HepG2 (cell line): Measurements from ENCODE around the gene ANO2. TPM values are rescaled to one million over a fixed set of nuclear protein-coding genes. Genes with fewer than 3 reads are reported as not detected.

ENCODE experiments used
- ATAC-seq: fragments of 200-7000 bp; cut with Tn5 transposase; 3 replicates; pipeline ENCODE4 v1.9.1; 2020; ENCODE audit warnings: mild to moderate bottlenecking, moderate library complexity
- BruUV-seq: library from RNA; stranded (reverse); fragments of 400-500 nt; replicated peaks from 2 replicates; lab custom pipeline; 2021; lab: Mats Ljungman, UMichigan
- CTCF ChIA-PET: fragments of 300-600 bp; formaldehyde crosslinking; extraction: SDS; loops from one replicate; lab custom pipeline; 2021; ENCODE audit warnings: low total read pairs, inconsistent platforms, low intra/inter-chr PET ratio; lab: Yijun Ruan, JAX
- POLR2A ChIA-PET: fragments of 350-600 bp; sonication (Branson Sonifier 250); formaldehyde crosslinking; loops from one replicate; lab custom pipeline; 2020; ENCODE audit warnings: antibody characterized with exemption, inconsistent platforms; lab: Yijun Ruan, JAX
- DNase-seq: peaks from one replicate; pipeline ENCODE4 v3.0.0-alpha.2; 2015; ENCODE audit warnings: low spot score
- FAIRE-seq: peaks from 3 replicates; lab custom pipeline; 2011; peaks lifted over from hg19 to GRCh38; lab: Jason Lieb, UNC
- H2AFZ ChIP-seq: one replicate; pipeline ENCODE4 v1.6.1; 2011; ENCODE audit warnings: low read length, inconsistent platforms
- H3K27ac ChIP-seq: fragments of 300-600 bp; 3 replicates; pipeline ENCODE4 v1.8.0; 2011; ENCODE audit warnings: mixed run types, mild to moderate bottlenecking, mixed read lengths, low read length, inconsistent platforms; ENCODE audit not compliant: insufficient read depth; ENCODE audit errors: extremely low read length
- H3K27me3 ChIP-seq, 2 experiments: fragments of 200-600 bp in 1 of 2; 2 replicates in 1 of 2; 3 replicates in 1 of 2; pipeline versions ENCODE4 v1.6.0 to v1.8.0; 2011; ENCODE audit warnings: low read length in 2 of 2, mild to moderate bottlenecking in 2 of 2, moderate library complexity in 2 of 2, inconsistent platforms in 1 of 2; ENCODE audit not compliant: insufficient read depth in 2 of 2, control insufficient read depth in 1 of 2
- H3K36me3 ChIP-seq, 2 experiments: fragments of 200-600 bp in 1 of 2; replicated peaks in 1 of 2; 2 replicates in 1 of 2; 3 replicates in 1 of 2; pipeline versions ENCODE4 v1.5.1 to v1.8.0; 2011; ENCODE audit warnings: low read length in 2 of 2, inconsistent platforms in 1 of 2; ENCODE audit not compliant: insufficient read depth in 2 of 2, control insufficient read depth in 1 of 2
- H3K4me1 ChIP-seq: 2 replicates; pipeline ENCODE4 v1.5.1; 2012; ENCODE audit warnings: low read length, inconsistent platforms; ENCODE audit not compliant: insufficient read depth
- H3K4me2 ChIP-seq: 2 replicates; pipeline ENCODE4 v1.6.0; 2011; ENCODE audit warnings: low read depth, low read length, inconsistent platforms
- H3K4me3 ChIP-seq, 3 experiments: fragments of 200-600 bp in 1 of 3; sonication (generic), shearing (Covaris generic) in 1 of 3; replicated peaks in 1 of 3; 2 replicates each; pipeline ENCODE4 v1.5.1; 2011 to 2016; ENCODE audit warnings: low read length in 3 of 3, inconsistent platforms in 2 of 3, low read depth in 2 of 3, mild to moderate bottlenecking in 2 of 3, control low read depth in 1 of 3, mixed read lengths in 1 of 3; ENCODE audit not compliant: insufficient read depth in 1 of 3
- H3K79me2 ChIP-seq: one replicate; pipeline ENCODE4 v1.6.1; 2011; ENCODE audit warnings: low read length, inconsistent platforms; ENCODE audit not compliant: insufficient read depth
- H3K9ac ChIP-seq: 2 replicates; pipeline ENCODE4 v1.6.0; 2011; ENCODE audit warnings: mild to moderate bottlenecking, low read depth, low read length, inconsistent platforms; ENCODE audit not compliant: insufficient read depth
- H3K9me3 ChIP-seq: 2 replicates; pipeline ENCODE4 v1.5.1; 2012; ENCODE audit warnings: mild to moderate bottlenecking, low read length
- H4K20me1 ChIP-seq: 2 replicates; pipeline ENCODE4 v1.6.0; 2011; ENCODE audit warnings: inconsistent platforms, mild to moderate bottlenecking, low read length, moderate library complexity; ENCODE audit not compliant: insufficient read depth
- CAMTA2 ChIP-seq: sonication (generic); formaldehyde crosslinking; IDR thresholded peaks from 2 replicates; pipeline ENCODE4 v1.4.0; 2020; ENCODE audit warnings: mild to moderate bottlenecking, missing genetic modification reagents, borderline replicate concordance
- FOSL2 ChIP-seq: sonication (generic); formaldehyde crosslinking; IDR thresholded peaks from 2 replicates; pipeline ENCODE4 v1.4.0; 2020; ENCODE audit warnings: missing genetic modification reagents
- IRF2 ChIP-seq: IDR thresholded peaks from 2 replicates; pipeline ENCODE4 v1.6.1; 2018; ENCODE audit warnings: missing genetic modification reagents, missing compliant biosample characterization
- KLF6 ChIP-seq: IDR thresholded peaks from 2 replicates; pipeline ENCODE4 v1.8.0; 2016; ENCODE audit warnings: missing biosample characterization, missing genetic modification reagents
- POLR2G ChIP-seq: fragments of 200-400 bp; formaldehyde crosslinking; IDR thresholded peaks from 2 replicates; pipeline ENCODE4 v1.6.1; 2018; ENCODE audit warnings: mild to moderate bottlenecking, low read depth, low read length, moderate library complexity
- PTBP1 ChIP-seq: fragments of 200-400 bp; formaldehyde crosslinking; IDR thresholded peaks from 2 replicates; pipeline ENCODE4 v1.6.1; 2018; ENCODE audit warnings: low read length, low read depth; ENCODE audit not compliant: poor library complexity, severe bottlenecking
- REXO4 ChIP-seq: sonication (generic); formaldehyde crosslinking; IDR thresholded peaks from 2 replicates; pipeline ENCODE4 v1.8.0; 2022; ENCODE audit warnings: missing genetic modification reagents, mild to moderate bottlenecking, borderline replicate concordance
- RNF2 ChIP-seq: fragments of 450-650 bp; conservative IDR thresholded peaks from 2 replicates; pipeline ENCODE4 v1.6.1; 2016; ENCODE audit warnings: low read depth
- SNAPC2 ChIP-seq: sonication (generic); formaldehyde crosslinking; IDR thresholded peaks from 2 replicates; pipeline ENCODE4 v1.8.1; 2022; ENCODE audit warnings: mild to moderate bottlenecking, missing genetic modification reagents
- TSC22D2 ChIP-seq: sonication (generic); formaldehyde crosslinking; IDR thresholded peaks from 2 replicates; pipeline ENCODE4 v1.5.1; 2020; ENCODE audit warnings: missing genetic modification reagents, mild to moderate bottlenecking, borderline replicate concordance
- ZFYVE20 ChIP-seq: sonication (generic); formaldehyde crosslinking; IDR thresholded peaks from 2 replicates; pipeline ENCODE4 v1.8.0; 2023; ENCODE audit warnings: low read depth, mild to moderate bottlenecking, moderate library complexity, missing genetic modification reagents, borderline replicate concordance
- ZNF503 ChIP-seq: sonication (generic); formaldehyde crosslinking; IDR thresholded peaks from 2 replicates; pipeline ENCODE4 v1.4.0; 2020; ENCODE audit warnings: missing genetic modification reagents
- ZNF543 ChIP-seq: sonication (generic); formaldehyde crosslinking; IDR thresholded peaks from 2 replicates; pipeline ENCODE4 v1.4.0; 2020; ENCODE audit warnings: mild to moderate bottlenecking, missing genetic modification reagents
- ZNF546 ChIP-seq: sonication (generic); formaldehyde crosslinking; conservative IDR thresholded peaks from 2 replicates; pipeline ENCODE4 v1.8.1; 2023; ENCODE audit warnings: mild to moderate bottlenecking, missing genetic modification reagents
- ZNF564 ChIP-seq: sonication (generic); formaldehyde crosslinking; IDR thresholded peaks from 2 replicates; pipeline ENCODE4 v1.8.1; 2023; ENCODE audit warnings: mild to moderate bottlenecking, missing genetic modification reagents
- ZNF674 ChIP-seq: sonication (generic); formaldehyde crosslinking; IDR thresholded peaks from 2 replicates; pipeline ENCODE4 v1.5.0; 2020; ENCODE audit warnings: low read depth, mild to moderate bottlenecking, missing genetic modification reagents
- ZNF878 ChIP-seq: sonication (generic); formaldehyde crosslinking; IDR thresholded peaks from 2 replicates; pipeline ENCODE4 v1.8.1; 2023; ENCODE audit warnings: mild to moderate bottlenecking, missing genetic modification reagents, moderate library complexity
- WGBS: methylation state at CpG from one replicate; pipeline ENCODE4 v1.1.6; 2017; ENCODE audit warnings: low lambda C conversion rate; 5-methylcytosine and 5-hydroxymethylcytosine counted together
- in situ Hi-C: cut with HindIII; loops from 2 replicates; pipeline ENCODE4 v1.10.0; 2017; ENCODE audit warnings: low pct_unique_long_range_greater_than_20kb; ENCODE audit not compliant: extremely low pct_ligation_motif_present
- intact Hi-C: fragments of 100-400 bp; cut with micrococcal nuclease; formaldehyde crosslinking; loops from one replicate; pipeline ENCODE4 v1.10.0; 2022; ENCODE audit not compliant: unreplicated experiment
- polyA plus RNA-seq, 8 experiments: library from polyadenylated mRNA; depleted of rRNA in 3 of 8; stranded (reverse) in 7 of 8; unstranded in 1 of 8; fragments of >200 nt; fragmentation: Illumina TruSeq in 4 of 8; extraction: Trizol in 4 of 8; gene quantifications; 2 replicates each; pipeline versions ENCODE4 v1.2.1 to v1.2.3, GENCODE V29; 2011 to 2016; ENCODE audit warnings: low read depth in 4 of 8, missing spikeins in 1 of 8, mixed read lengths in 1 of 8; ENCODE audit not compliant: insufficient read depth in 1 of 8
- total RNA-seq, 5 experiments: library from RNA; depleted of rRNA; stranded (reverse); fragments of >200 nt; fragmentation: Illumina TruSeq; extraction: Trizol; gene quantifications; 2 replicates each; pipeline ENCODE4 v1.2.3, GENCODE V29; 2016; ENCODE audit warnings: low read depth in 1 of 5
- TF ChIP-seq, protein P1 (sequence below): sonication (generic); formaldehyde crosslinking; IDR thresholded peaks from 2 replicates; pipeline ENCODE4 v1.8.1; 2022; ENCODE audit warnings: mild to moderate bottlenecking, missing genetic modification reagents
- TF ChIP-seq, protein P2 (sequence below): sonication (generic); formaldehyde crosslinking; IDR thresholded peaks from 2 replicates; pipeline ENCODE4 v1.4.0; 2020; ENCODE audit warnings: missing genetic modification reagents

ANO2 gene
- total and polyA plus RNA-seq, 2 of the 13 experiments (the other 11 are each of a cell fraction or from before 2014, with no cell fraction given): 0.18 TPM; not detected in 1

- H2AFZ ChIP-seq: no peak overlapping the region
- H3K4me2 ChIP-seq: no peak overlapping the region
- no peaks in the 10 kb centered on the region for H3K9me3 ChIP-seq
- intact Hi-C loops (no loop called here), in situ Hi-C loops (no loop called here)
- H3K27ac ChIP-seq: no peak overlapping the region
- no peaks in the 10 kb centered on the region for H3K79me2 ChIP-seq
- H3K36me3 ChIP-seq: no peaks in the 10 kb centered on the region
- WGBS: 8% methylated on average over 10 of the region's 10 CpGs
- FAIRE-seq (no peak), ATAC-seq (no peak), DNase-seq (no peak)
- H3K27me3 ChIP-seq: peaks cover 0 to 21% of the 10 kb centered on the region in 2 experiments; a peak in 2 of 5 replicates
- no peaks in the 10 kb centered on the region for H3K4me1 ChIP-seq
- ChIA-PET CTCF (no interaction called here), POLR2A (no interaction called here)
- no peak overlapping the region for H3K4me3 ChIP-seq
- no peaks in the 10 kb centered on the region for H4K20me1 ChIP-seq
- H3K9ac ChIP-seq: no peak overlapping the region
- no TSS peak for BruUV-seq
- TF ChIP-seq ZNF564 (CRISPR knock-in tag) (no peak), ZNF674 (CRISPR knock-in tag) (no peak), POLR2G (no peak), RNF2 (no peak), TSC22D2 (no peak), SNAPC2 (no peak), ZNF543 (CRISPR knock-in tag) (no peak), IRF2 (no peak), REXO4 (no peak), KLF6 (CRISPR knock-in tag) (no peak), FOSL2 (CRISPR knock-in tag) (no peak), PTBP1 (no peak), ZNF503 (no peak), CAMTA2 (CRISPR knock-in tag) (no peak), ZNF878 (no peak), ZFYVE20 (CRISPR knock-in tag) (no peak), ZNF546 (CRISPR knock-in tag) (no peak)
- TF ChIP-seq, protein P1, sequence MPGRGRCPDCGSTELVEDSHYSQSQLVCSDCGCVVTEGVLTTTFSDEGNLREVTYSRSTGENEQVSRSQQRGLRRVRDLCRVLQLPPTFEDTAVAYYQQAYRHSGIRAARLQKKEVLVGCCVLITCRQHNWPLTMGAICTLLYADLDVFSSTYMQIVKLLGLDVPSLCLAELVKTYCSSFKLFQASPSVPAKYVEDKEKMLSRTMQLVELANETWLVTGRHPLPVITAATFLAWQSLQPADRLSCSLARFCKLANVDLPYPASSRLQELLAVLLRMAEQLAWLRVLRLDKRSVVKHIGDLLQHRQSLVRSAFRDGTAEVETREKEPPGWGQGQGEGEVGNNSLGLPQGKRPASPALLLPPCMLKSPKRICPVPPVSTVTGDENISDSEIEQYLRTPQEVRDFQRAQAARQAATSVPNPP (CRISPR knock-in tag): no peak
- TF ChIP-seq, protein P2, sequence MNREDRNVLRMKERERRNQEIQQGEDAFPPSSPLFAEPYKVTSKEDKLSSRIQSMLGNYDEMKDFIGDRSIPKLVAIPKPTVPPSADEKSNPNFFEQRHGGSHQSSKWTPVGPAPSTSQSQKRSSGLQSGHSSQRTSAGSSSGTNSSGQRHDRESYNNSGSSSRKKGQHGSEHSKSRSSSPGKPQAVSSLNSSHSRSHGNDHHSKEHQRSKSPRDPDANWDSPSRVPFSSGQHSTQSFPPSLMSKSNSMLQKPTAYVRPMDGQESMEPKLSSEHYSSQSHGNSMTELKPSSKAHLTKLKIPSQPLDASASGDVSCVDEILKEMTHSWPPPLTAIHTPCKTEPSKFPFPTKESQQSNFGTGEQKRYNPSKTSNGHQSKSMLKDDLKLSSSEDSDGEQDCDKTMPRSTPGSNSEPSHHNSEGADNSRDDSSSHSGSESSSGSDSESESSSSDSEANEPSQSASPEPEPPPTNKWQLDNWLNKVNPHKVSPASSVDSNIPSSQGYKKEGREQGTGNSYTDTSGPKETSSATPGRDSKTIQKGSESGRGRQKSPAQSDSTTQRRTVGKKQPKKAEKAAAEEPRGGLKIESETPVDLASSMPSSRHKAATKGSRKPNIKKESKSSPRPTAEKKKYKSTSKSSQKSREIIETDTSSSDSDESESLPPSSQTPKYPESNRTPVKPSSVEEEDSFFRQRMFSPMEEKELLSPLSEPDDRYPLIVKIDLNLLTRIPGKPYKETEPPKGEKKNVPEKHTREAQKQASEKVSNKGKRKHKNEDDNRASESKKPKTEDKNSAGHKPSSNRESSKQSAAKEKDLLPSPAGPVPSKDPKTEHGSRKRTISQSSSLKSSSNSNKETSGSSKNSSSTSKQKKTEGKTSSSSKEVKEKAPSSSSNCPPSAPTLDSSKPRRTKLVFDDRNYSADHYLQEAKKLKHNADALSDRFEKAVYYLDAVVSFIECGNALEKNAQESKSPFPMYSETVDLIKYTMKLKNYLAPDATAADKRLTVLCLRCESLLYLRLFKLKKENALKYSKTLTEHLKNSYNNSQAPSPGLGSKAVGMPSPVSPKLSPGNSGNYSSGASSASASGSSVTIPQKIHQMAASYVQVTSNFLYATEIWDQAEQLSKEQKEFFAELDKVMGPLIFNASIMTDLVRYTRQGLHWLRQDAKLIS (CRISPR knock-in tag): no peak
These were observed 138.5 kb downstream of the ANO2 start for GRCh38 chr12:5806371-5807089.
